GM18526 (cell line): ENCODE measurements around the gene CCDC194.

ENCODE experiments used
- POLR2A ChIP-seq: IDR thresholded peaks from 3 replicates; pipeline ENCODE4 v1.6.1; 2011; ENCODE audit not compliant: insufficient read length; ENCODE audit errors: extremely low read depth

Gene CCDC194

GRCh38 chr19:17390665-17391370 is 3.2 kb downstream of the CCDC194 start:
- peak; percentile 35 for TF ChIP-seq POLR2A

GRCh38 chr19:17389957-17390664 is 3.9 kb downstream of the CCDC194 start:
- no peak for TF ChIP-seq POLR2A

GRCh38 chr19:17389288-17389687 is 4.7 kb downstream of the CCDC194 start:
- TF ChIP-seq POLR2A, result no peak

GRCh38 chr19:17385878-17386611 is 8.0 kb downstream of the CCDC194 start:
- no peak for TF ChIP-seq POLR2A

GRCh38 chr19:17380426-17381138 is 13.4 kb downstream of the CCDC194 start:
- no peak for TF ChIP-seq POLR2A

- TF ChIP-seq POLR2A, result no peak
Measured at GRCh38 chr19:17379221-17379631, 14.8 kb downstream of the CCDC194 start.

- TF ChIP-seq POLR2A, result no peak
Measured at GRCh38 chr19:17378271-17378670, 15.7 kb downstream of the CCDC194 start.

GRCh38 chr19:17376935-17377600 is 16.9 kb downstream of the CCDC194 start, which contains the start of gene PLVAP:
TSS of gene PLVAP (minus strand) at chr19:17377342. CDS start at chr19:17377288, 54 bp downstream.
- TF ChIP-seq POLR2A, result no peak

- TF ChIP-seq POLR2A, result no peak
Measured at GRCh38 chr19:17370026-17370587, 23.9 kb downstream of the CCDC194 start.

- no peak for TF ChIP-seq POLR2A
Measured at GRCh38 chr19:17365361-17365760, 28.6 kb downstream of the CCDC194 start.

- no peak for TF ChIP-seq POLR2A
Measured at GRCh38 chr19:17359905-17360800, 33.8 kb downstream of the CCDC194 start.

- no peak for TF ChIP-seq POLR2A
Measured at GRCh38 chr19:17358395-17358794, 35.6 kb downstream of the CCDC194 start.

- no peak for TF ChIP-seq POLR2A
Measured at GRCh38 chr19:17357724-17358123, 36.3 kb downstream of the CCDC194 start.
